HUES48 (cell line): ENCODE results near the gene RNF208.

Experiments used
- H3K27ac ChIP-seq: one replicate; pipeline ENCODE4 v1.7.0; 2013; ENCODE audit warnings: low read depth, low read length, inconsistent platforms
- H3K27me3 ChIP-seq: 2 replicates; pipeline ENCODE4 v1.6.1; 2013; ENCODE audit warnings: mild to moderate bottlenecking, low read length; ENCODE audit not compliant: control insufficient read depth, insufficient read depth
- H3K36me3 ChIP-seq: 2 replicates; pipeline ENCODE4 v1.6.1; 2013; ENCODE audit warnings: low read length; ENCODE audit not compliant: control insufficient read depth, insufficient read depth
- H3K4me1 ChIP-seq: 2 replicates; pipeline ENCODE4 v1.6.1; 2013; ENCODE audit warnings: mild to moderate bottlenecking, low read length; ENCODE audit not compliant: control insufficient read depth, insufficient read depth
- H3K4me3 ChIP-seq: 2 replicates; pipeline ENCODE4 v1.5.1; 2013; ENCODE audit warnings: mild to moderate bottlenecking, low read depth, low read length
- H3K9ac ChIP-seq: 2 replicates; pipeline ENCODE4 v1.6.1; 2013; ENCODE audit warnings: mild to moderate bottlenecking, low read depth, low read length, moderate library complexity
- H3K9me3 ChIP-seq: 2 replicates; pipeline ENCODE4 v1.6.1; 2013; ENCODE audit warnings: low read length; ENCODE audit not compliant: control insufficient read depth, insufficient read depth

RNF208 gene

DNA sequence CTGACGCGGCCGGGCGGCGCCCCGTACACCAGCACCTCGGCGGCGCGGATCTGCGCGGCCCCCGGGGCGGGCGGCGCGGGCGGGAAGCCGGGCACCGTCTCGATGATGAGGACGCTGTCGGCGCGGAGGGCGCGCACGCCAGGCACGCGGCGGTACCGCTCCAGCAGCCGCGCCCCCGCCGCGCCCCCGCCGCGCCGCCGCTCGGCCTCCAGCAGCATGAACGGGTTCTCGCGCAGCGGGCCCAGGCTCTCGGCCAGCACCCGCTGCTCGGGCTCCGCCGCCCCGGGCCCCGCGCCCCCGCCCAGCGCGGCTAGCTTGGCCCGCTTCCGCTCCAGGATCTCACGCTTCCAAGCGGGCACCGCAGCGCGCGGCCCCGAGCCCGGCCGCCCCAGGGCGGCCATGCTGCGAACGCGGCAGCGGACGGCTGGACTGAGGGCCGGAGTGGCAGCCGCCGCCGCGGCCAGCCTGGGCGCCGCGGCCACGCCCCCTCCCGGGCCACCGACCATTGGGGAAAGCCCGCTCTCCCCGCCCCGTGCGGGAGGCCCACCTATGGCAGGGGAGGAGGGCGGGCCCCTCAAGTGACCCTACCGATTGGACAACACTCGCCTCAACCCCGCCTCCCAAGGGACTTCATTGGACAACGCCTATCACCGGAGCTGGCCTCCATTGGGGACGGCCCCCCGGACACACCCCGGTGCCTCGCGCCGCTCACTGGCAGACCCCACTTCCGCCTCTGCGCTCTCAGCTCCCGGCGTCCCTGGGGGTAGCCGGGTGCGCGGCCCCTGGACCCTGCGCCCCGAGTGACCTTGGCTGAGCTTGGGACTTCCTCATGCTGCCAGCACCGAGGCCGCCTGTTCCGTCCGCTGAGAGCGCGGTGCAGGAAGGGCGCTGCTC is 21.5 kb downstream of the RNF208 start, which contains the start of gene TPRN:
Gene TPRN (minus strand): TSS at position 431 of the 894 bp plus-strand sequence. CDS start 30 bp downstream, at position 401.
- H3K9ac ChIP-seq = peak within 1 kb of the TSS; percentile 45
- no peaks in the 10 kb centered on the region for H3K27me3 ChIP-seq
- peak within 1 kb of the TSS; percentile 72 for H3K4me3 ChIP-seq
- H3K4me1 ChIP-seq = peaks cover 10% of the 10 kb centered on the region; the same call in 1 of the 2 replicates
- peak within 1 kb of the TSS; percentile 59 for H3K27ac ChIP-seq
- no peaks in the 10 kb centered on the region for H3K36me3 ChIP-seq
- no peaks in the 10 kb centered on the region for H3K9me3 ChIP-seq

DNA sequence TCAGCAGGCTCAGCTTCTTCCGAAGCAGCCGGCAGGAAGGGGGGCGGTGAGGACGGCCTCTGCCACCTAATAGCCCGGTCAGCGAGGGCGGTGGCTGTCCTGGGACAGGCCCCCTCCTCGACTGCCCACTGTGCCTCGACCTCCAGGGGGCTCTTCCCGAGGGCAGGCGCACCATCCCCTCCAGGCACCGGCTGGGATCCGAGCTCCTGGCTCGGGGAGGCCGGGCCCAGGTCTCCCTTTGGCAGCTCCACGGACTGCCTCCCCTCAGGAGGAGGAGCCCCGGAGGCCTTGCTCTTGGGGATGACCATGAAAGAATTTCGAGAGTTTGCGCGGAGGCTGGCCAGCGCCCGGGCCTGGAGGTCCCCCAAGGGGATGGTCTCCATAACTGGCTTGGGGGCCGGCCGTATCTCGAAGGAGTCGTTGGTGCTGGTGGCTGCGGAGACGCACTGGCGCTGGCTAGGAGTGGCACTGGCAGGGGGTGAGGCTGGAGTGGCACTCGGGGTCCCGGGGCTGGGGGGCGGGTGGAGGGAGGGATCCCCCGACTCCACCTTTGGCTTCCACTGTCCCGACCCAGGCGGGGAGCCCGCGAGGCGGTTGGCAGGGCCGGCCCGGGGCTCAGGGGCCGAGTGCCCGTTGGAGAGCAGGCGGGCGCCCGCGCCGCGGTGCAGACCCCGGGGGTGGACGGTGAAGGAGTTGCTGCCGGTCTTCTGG is 22.5 kb downstream of the RNF208 start:
- H3K9ac ChIP-seq = no peak overlapping the region
- no peaks in the 10 kb centered on the region for H3K9me3 ChIP-seq
- no peaks in the 10 kb centered on the region for H3K36me3 ChIP-seq
- H3K27ac ChIP-seq = no peak overlapping the region
- H3K4me1 ChIP-seq = peaks cover 14% of the 10 kb centered on the region; the same call in 1 of the 2 replicates
- peak overlapping the region; percentile 50 for H3K4me3 ChIP-seq
- no peaks in the 10 kb centered on the region for H3K27me3 ChIP-seq

DNA sequence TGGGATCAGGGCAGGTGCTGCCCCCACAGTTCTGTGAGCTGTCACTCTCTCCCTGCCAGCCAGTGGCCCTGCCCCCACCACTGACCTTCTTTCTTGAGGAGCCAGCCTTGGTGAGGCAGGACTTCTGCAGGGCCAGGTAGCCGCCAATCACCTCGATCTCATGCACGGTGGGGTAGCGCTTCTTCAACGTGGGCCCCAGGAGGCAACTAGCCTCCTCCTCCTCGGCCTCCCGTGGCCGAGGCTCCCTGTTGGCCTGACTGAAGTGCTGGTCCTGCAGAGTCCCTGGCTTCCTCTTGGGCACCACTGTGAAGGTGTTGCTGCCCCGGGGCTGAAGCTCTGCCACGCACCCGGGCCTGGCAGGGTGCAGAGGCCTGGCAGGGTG is 23.1 kb downstream of the RNF208 start:
- H3K27ac ChIP-seq = no peak overlapping the region
- no peaks in the 10 kb centered on the region for H3K27me3 ChIP-seq
- peaks cover 10% of the 10 kb centered on the region; the same call in 1 of the 2 replicates for H3K4me1 ChIP-seq
- no peaks in the 10 kb centered on the region for H3K9me3 ChIP-seq
- no peaks in the 10 kb centered on the region for H3K36me3 ChIP-seq
- no peak overlapping the region for H3K9ac ChIP-seq
- peak overlapping the region; percentile 50; the same call in 1 of the 2 replicates for H3K4me3 ChIP-seq

DNA sequence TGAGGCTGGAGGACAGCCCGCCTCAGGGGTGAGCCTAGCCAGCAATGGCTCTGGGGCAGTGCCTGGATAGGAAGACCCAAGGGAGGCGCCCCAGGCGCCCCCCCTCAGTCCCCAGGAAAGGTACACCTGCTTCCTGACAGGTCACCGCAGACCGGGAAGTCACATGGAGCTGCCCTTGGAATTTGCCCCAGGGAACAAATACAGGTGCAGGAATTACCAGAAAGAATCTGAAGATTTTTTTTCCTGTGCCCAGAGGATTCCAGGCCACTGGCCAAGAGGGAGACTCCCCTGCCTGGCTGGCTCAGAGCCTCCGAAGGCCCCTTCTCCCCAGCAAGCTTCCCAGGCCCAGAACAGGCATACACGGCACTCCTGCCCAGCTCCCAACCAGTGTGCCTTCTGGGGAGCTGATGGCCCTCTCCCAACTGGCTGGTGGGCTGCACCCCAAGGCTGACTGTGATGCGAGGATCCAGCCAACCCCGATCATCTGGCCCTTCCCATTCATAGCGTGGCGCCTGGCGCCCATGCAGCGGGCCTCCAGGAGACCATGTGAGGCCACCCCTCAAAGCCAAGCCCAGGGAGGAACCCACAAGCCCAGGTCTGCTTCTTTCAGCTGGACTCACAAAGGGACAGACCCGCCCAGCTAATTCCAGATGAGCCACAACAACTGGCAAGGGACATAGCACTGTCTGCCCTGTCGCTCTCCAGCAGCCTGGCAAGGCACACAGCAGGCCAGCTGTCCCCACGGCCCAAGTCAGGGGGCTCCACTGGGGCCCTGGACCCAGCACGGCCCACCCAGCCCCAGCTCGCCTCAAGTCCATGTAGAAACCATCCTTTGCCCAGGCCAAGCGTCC is 23.8 kb downstream of the RNF208 start:
- Histone ChIP-seq H3K9ac (no peak overlapping the region), H3K4me3 (no peak overlapping the region), H3K27ac (no peak overlapping the region), H3K36me3 (no peaks in the 10 kb centered on the region), H3K4me1 (peaks cover 10% of the 10 kb centered on the region; the same call in 1 of the 2 replicates), H3K27me3 (no peaks in the 10 kb centered on the region), H3K9me3 (no peaks in the 10 kb centered on the region)

DNA sequence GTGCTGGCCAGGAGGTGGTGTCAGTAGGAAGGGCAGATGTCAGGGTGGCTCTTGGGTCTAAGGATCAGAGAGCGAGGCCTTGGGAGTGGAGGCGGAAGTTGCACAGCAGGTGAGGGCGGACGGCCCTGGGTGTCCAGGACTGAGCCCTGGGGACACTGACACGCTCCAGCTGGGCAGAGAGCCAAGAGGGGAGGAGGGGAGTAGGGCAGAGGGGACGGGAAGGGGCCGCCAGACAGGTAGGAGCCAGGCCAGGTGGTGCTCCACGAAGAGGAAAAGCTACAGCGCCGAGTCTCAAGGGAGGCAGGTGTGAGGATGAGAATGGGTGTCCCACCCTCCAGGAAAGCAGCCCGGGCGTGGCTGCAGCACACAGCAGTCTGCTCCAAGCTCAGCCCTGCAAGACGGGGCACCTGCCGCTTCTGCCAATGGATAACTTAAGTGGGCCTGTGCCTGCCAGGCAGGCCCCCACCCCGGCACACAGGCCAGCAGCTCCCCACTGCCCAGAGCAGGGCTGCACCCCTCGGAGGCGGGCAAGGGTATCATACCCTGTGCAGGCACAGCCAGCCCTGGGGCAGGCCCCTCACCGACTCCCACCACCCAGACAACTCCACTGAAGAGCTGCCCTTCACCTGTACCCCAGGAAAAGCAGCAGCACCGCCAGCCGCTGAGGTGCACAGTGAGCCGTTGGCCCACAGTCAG is 26.4 kb downstream of the RNF208 start:
- no peaks in the 10 kb centered on the region for H3K9me3 ChIP-seq
- 0 out of 2 replicates have a peak, but pooled peaks cover 4% of the 10 kb centered on the region for H3K4me1 ChIP-seq
- no peak overlapping the region for H3K4me3 ChIP-seq
- H3K36me3 ChIP-seq = peaks cover 13% of the 10 kb centered on the region; the same call in 1 of the 2 replicates
- H3K27ac ChIP-seq = no peak overlapping the region
- H3K27me3 ChIP-seq = no peaks in the 10 kb centered on the region
- no peak overlapping the region for H3K9ac ChIP-seq

DNA sequence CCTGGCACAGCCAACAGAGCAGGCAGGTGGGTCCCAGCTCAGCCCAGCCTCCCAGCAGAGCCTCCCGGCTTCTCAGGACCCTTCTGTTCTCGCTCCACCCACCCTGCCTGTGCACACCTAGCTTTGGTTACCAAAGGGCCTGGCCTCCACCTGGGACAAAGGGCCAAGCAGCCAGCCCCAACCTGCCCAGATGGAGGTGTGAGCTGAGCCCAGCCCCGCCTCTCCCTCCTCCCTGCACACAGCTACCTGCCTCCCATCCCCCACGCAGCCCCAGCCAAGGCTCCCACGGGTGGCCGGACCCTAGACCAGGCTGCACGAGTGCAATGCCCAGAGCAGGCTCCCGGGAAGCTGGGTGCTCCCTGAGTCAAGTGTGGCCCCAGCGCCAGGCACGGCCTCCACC is 27.1 kb downstream of the RNF208 start:
- no peak overlapping the region for H3K9ac ChIP-seq
- H3K4me1 ChIP-seq = 0 out of 2 replicates have a peak, but pooled peaks cover 4% of the 10 kb centered on the region
- H3K27ac ChIP-seq = no peak overlapping the region
- H3K9me3 ChIP-seq = no peaks in the 10 kb centered on the region
- H3K36me3 ChIP-seq = peaks cover 18% of the 10 kb centered on the region; the same call in 1 of the 2 replicates
- H3K4me3 ChIP-seq = no peak overlapping the region
- H3K27me3 ChIP-seq = no peaks in the 10 kb centered on the region

DNA sequence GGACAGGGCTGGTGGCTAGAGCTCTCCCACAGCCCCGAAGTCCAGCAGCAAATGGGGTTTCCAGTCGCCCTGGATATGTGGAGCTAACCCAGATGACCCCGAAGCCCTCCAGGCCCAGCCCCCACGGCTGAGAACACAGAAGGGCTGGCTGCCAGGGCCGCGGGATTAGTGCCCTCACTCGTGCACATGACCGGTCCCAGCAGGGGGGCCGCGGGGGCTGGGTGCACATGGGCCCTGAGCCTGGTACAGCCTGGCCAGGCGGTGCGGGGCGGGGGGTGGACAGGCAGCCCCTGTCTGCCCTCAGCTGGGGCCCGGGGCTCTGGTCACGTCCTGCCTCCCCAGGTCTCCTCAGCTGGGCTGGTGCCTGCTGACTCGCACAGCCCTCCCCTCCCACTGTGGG is 27.7 kb downstream of the RNF208 start:
- H3K27me3 ChIP-seq = no peaks in the 10 kb centered on the region
- no peaks in the 10 kb centered on the region for H3K9me3 ChIP-seq
- no peak overlapping the region for H3K4me3 ChIP-seq
- peaks cover 20% of the 10 kb centered on the region; the same call in 1 of the 2 replicates for H3K36me3 ChIP-seq
- H3K9ac ChIP-seq = no peak overlapping the region
- no peak overlapping the region for H3K27ac ChIP-seq
- 0 out of 2 replicates have a peak, but pooled peaks cover 4% of the 10 kb centered on the region for H3K4me1 ChIP-seq

DNA sequence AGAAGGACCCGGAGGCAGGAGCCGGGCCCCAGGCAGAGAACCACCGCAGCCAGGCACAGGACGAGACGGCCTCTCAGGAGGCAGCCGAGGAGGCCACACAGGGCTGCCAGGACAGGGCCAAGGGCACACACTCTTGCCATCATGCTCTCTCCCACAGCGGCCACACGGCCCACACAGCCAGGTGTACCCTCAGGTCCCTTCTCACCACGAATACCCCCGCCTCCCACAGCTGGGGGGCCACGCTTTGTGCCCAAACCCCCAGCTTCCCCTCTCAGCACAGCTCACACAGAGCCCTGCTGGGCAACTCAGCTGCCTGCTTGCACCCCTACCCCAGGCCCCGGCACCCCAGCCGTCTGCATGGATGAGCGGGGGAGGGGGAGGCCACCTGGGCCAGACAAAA is 28.3 kb downstream of the RNF208 start:
- H3K27me3 ChIP-seq = no peaks in the 10 kb centered on the region
- H3K36me3 ChIP-seq = peaks cover 20% of the 10 kb centered on the region; the same call in 1 of the 2 replicates
- no peaks in the 10 kb centered on the region for H3K9me3 ChIP-seq
- no peak overlapping the region for H3K4me3 ChIP-seq
- H3K4me1 ChIP-seq = 0 out of 2 replicates have a peak, but pooled peaks cover 4% of the 10 kb centered on the region
- H3K9ac ChIP-seq = no peak overlapping the region
- H3K27ac ChIP-seq = no peak overlapping the region

DNA sequence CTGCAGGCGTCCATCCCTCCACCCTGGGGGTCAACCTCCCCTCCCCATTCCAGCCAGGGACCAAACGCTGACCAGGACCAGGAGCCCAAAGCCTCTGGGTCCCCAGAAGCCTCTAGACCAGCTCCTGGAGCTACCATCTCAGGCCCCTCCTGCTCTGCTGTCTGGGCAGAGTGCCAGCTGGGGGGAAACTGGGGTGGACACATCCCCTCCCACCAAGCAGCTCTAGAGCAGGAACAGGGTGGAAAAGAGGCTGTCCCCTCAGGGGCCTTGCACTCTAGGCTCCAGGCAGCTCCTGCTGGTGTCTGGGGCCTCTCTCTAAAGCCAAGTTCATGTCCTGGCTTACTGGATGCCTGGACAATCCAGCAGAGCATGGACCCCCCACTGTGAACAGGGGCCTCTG is 29.2 kb downstream of the RNF208 start:
- H3K9ac ChIP-seq = no peak overlapping the region
- H3K4me1 ChIP-seq = 0 out of 2 replicates have a peak, but pooled peaks cover 4% of the 10 kb centered on the region
- H3K36me3 ChIP-seq = peaks cover 20% of the 10 kb centered on the region; the same call in 1 of the 2 replicates
- no peak overlapping the region for H3K27ac ChIP-seq
- H3K9me3 ChIP-seq = no peaks in the 10 kb centered on the region
- no peak overlapping the region for H3K4me3 ChIP-seq
- H3K27me3 ChIP-seq = no peaks in the 10 kb centered on the region

DNA sequence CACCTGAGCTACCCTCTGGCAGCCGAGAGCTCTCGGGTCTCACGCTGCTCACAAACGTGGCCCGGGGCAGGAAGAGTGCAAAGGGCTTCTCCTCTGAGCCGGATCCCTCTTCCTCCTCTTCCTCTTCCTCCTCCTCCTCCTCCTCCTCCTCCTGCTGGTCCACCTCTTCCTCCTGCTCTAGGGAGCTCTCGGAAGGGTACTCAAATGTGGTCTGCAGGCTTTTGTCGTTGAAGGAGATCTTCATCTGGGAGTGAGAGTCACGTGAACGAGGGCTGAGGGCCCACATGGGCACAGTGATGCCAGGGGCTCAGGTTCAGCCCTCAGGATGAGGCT is 29.6 kb downstream of the RNF208 start:
- Histone ChIP-seq H3K9ac (no peak overlapping the region), H3K27me3 (no peaks in the 10 kb centered on the region), H3K36me3 (peaks cover 20% of the 10 kb centered on the region; the same call in 1 of the 2 replicates), H3K4me1 (0 out of 2 replicates have a peak, but pooled peaks cover 4% of the 10 kb centered on the region), H3K9me3 (no peaks in the 10 kb centered on the region), H3K27ac (no peak overlapping the region), H3K4me3 (no peak overlapping the region)
